ENCODE measurements around the gene MANBA. TPM values are rescaled to one million over a fixed set of nuclear protein-coding genes. Genes with fewer than 3 reads are reported as not detected.

The MANBA gene
- total RNA-seq, 1 experiment from 2014 or later: 11.2 TPM

DNA sequence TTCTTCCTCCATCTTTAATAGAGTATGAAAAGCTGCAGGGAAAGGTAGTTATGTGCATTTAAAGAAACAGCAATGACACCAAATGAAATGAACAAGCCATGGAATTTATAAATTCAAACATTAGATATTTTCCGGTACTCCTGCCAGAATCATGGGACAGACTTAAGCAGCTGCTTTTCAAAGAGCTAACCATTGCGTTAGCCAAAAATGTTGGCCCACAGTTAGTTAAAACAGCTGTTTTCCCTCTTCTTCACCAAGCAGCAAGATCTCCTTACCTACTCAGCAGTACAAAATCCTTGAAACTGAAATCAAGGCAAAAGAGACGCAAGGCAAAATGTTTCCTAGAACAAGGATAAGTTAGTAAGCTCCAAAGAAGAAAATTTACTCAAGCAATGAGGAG is 64.0 kb downstream of the MANBA start:
- TF ChIP-seq, protein P1, sequence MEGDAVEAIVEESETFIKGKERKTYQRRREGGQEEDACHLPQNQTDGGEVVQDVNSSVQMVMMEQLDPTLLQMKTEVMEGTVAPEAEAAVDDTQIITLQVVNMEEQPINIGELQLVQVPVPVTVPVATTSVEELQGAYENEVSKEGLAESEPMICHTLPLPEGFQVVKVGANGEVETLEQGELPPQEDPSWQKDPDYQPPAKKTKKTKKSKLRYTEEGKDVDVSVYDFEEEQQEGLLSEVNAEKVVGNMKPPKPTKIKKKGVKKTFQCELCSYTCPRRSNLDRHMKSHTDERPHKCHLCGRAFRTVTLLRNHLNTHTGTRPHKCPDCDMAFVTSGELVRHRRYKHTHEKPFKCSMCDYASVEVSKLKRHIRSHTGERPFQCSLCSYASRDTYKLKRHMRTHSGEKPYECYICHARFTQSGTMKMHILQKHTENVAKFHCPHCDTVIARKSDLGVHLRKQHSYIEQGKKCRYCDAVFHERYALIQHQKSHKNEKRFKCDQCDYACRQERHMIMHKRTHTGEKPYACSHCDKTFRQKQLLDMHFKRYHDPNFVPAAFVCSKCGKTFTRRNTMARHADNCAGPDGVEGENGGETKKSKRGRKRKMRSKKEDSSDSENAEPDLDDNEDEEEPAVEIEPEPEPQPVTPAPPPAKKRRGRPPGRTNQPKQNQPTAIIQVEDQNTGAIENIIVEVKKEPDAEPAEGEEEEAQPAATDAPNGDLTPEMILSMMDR (IDR thresholded peaks at IDR 0.05; ENCODE audit: unreplicated experiment): no peak
- Mint-ChIP-seq H3K27me3 (ENCODE audit: insufficient read depth, unreplicated experiment) (no peaks in the 10 kb centered on the region), H3K9me3 (ENCODE audit: unreplicated experiment) (no peaks in the 10 kb centered on the region), H3K4me1 (ENCODE audit: insufficient read depth, unreplicated experiment) (no peaks in the 10 kb centered on the region), H3K36me3 (ENCODE audit: insufficient read depth, unreplicated experiment) (peaks cover 10% of the 10 kb centered on the region), H3K27ac (ENCODE audit: low read depth, unreplicated experiment) (no peak overlapping the region), H3K4me3 (ENCODE audit: unreplicated experiment) (no peak overlapping the region)
- no peak for DNase-seq (ENCODE audit: unreplicated experiment)
- intact Hi-C loops (cut with micrococcal nuclease): no loop called here
- BruUV-seq (replicated peaks): no TSS peak
- POLR2A ChIA-PET: interaction anchor here (1.0 kb wide), 1 partner anchor 9 kb away, joined by 4 read pairs; no protein-coding TSS in a partner anchor
- CTCF ChIA-PET: interaction anchor here (0.5 kb wide), 1 partner anchor 249 kb away, joined by 3 read pairs; no protein-coding TSS in a partner anchor

DNA sequence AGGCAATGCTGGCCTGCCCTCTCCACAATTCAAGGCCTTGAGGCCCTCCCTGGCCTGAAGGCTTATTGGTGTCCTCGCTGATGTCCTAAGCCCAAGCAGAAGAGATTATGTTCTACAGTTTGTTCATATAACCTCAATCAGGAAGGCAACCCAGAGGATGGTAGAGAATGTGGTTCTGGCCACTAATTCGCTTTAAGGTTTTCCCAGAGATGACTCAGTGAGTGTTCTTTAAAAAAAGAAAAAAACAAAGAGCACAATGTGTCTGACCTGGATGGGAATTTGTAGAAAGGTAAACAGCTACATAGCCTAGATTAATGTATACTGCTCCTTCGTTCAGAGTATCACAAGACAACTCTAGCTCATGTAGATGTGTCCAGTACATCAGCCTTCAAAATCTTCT is 66.0 kb downstream of the MANBA start:
- no TSS peak for BruUV-seq (replicated peaks)
- Mint-ChIP-seq H3K4me3 (ENCODE audit: unreplicated experiment) (no peak overlapping the region), H3K27ac (ENCODE audit: low read depth, unreplicated experiment) (no peak overlapping the region), H3K36me3 (ENCODE audit: insufficient read depth, unreplicated experiment) (peaks cover 13% of the 10 kb centered on the region), H3K27me3 (ENCODE audit: insufficient read depth, unreplicated experiment) (no peaks in the 10 kb centered on the region), H3K9me3 (ENCODE audit: unreplicated experiment) (no peaks in the 10 kb centered on the region), H3K4me1 (ENCODE audit: insufficient read depth, unreplicated experiment) (no peaks in the 10 kb centered on the region)
- DNase-seq (ENCODE audit: unreplicated experiment): no peak
- intact Hi-C loops (cut with micrococcal nuclease): no loop called here
- POLR2A ChIA-PET: interaction anchor here (1.1 kb wide), 1 partner anchor 13 kb away, joined by 3 read pairs; no protein-coding TSS in a partner anchor
- CTCF ChIA-PET: interaction anchor here (1.4 kb wide), 1 partner anchor 19 kb away, joined by 3 read pairs; no protein-coding TSS in a partner anchor
- TF ChIP-seq, protein P1 (IDR thresholded peaks at IDR 0.05; ENCODE audit: unreplicated experiment): no peak

DNA sequence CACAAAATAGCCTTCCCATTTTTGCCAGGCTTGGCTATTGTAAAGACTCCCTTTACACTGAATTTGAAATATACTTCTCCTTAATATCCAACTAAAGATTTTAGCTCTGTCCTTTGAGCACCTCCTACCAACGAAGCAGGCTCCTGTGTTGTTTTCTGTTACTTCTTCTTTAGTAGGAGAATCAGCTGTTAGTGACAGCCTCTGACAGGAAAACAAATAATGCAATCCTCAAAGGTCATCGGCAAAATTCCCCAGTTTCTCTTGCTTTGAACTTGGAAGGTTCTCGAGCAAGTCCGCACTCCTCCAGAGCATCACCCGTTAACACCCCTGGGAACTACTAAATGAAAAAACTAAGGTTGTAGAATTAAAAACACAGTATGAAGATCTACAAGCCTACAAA is 66.9 kb downstream of the MANBA start:
- peaks cover 13% of the 10 kb centered on the region for H3K36me3 Mint-ChIP-seq (ENCODE audit: insufficient read depth, unreplicated experiment)
- no peaks in the 10 kb centered on the region for H3K27me3 Mint-ChIP-seq (ENCODE audit: insufficient read depth, unreplicated experiment)
- TF ChIP-seq, protein P1 (IDR thresholded peaks at IDR 0.05; ENCODE audit: unreplicated experiment): no peak
- no peak overlapping the region for H3K4me3 Mint-ChIP-seq (ENCODE audit: unreplicated experiment)
- ChIA-PET POLR2A (no interaction called here), CTCF (interaction anchor here (1.4 kb wide), 1 partner anchor 20 kb away, joined by 3 read pairs; no protein-coding TSS in a partner anchor)
- H3K9me3 Mint-ChIP-seq (ENCODE audit: unreplicated experiment): no peaks in the 10 kb centered on the region
- intact Hi-C loops (cut with micrococcal nuclease): no loop called here
- no peak overlapping the region for H3K27ac Mint-ChIP-seq (ENCODE audit: low read depth, unreplicated experiment)
- no peak for DNase-seq (ENCODE audit: unreplicated experiment)
- no peaks in the 10 kb centered on the region for H3K4me1 Mint-ChIP-seq (ENCODE audit: insufficient read depth, unreplicated experiment)
- BruUV-seq (replicated peaks): no TSS peak

DNA sequence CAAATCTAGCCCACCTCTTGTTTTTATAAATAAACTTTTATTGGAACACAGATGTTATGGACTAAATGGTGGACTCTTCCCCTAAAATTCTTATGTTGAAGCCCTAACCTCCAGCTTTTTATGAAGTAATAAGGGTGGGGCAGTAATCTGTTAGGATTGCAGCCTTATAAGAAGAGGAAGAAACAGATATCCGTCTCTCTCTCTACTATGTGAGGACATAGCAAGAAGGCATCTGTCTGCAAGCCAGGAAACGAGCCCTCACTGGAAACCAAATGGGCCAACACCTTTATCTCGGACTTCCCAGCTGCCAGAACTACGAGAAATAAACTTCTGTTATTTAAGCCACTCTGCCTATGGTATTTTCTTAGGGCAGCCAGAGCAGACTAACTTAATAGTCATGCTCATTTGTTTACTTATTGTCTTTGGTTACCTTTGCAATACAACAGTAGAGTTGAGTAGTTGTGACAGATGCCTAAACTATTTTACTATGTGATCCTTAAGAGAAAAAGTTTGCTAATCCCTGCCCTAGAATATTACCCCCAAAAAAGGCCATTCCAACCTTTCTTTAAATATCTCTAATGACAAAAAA is 67.4 kb downstream of the MANBA start:
- Mint-ChIP-seq H3K27me3 (ENCODE audit: insufficient read depth, unreplicated experiment) (no peaks in the 10 kb centered on the region), H3K9me3 (ENCODE audit: unreplicated experiment) (no peaks in the 10 kb centered on the region), H3K4me1 (ENCODE audit: insufficient read depth, unreplicated experiment) (no peaks in the 10 kb centered on the region), H3K36me3 (ENCODE audit: insufficient read depth, unreplicated experiment) (peaks cover 13% of the 10 kb centered on the region), H3K27ac (ENCODE audit: low read depth, unreplicated experiment) (no peak overlapping the region), H3K4me3 (ENCODE audit: unreplicated experiment) (no peak overlapping the region)
- no peak for DNase-seq (ENCODE audit: unreplicated experiment)
- no TSS peak for BruUV-seq (replicated peaks)
- POLR2A ChIA-PET: interaction anchor here (1.2 kb wide), 1 partner anchor 28 kb away, joined by 3 read pairs; no protein-coding TSS in a partner anchor
- CTCF ChIA-PET: interaction anchor here (1.2 to 1.4 kb wide), 2 partner anchors 21 to 35 kb away, joined by 3 read pairs; no protein-coding TSS in a partner anchor
- TF ChIP-seq, protein P1 (IDR thresholded peaks at IDR 0.05; ENCODE audit: unreplicated experiment): no peak
- intact Hi-C loops (cut with micrococcal nuclease): no loop called here

Measured in MCF 10A (cell line).